Lower leg skin (tissue), 3 donors: ENCODE data around the gene FOS.

Experiments used
- CTCF ChIP-seq, 3 donors: fragments of 450-650 bp; IDR thresholded peaks; one replicate each; pipeline ENCODE4 v1.5.1; 2016; ENCODE audit warnings: antibody characterized with exemption in 3 of 3, mild to moderate bottlenecking in 3 of 3, moderate library complexity in 2 of 3
- POLR2A ChIP-seq, 2 donors: fragments of 450-650 bp; IDR thresholded peaks; one replicate each; pipeline ENCODE4 v1.6.1; 2016 to 2017; ENCODE audit warnings: antibody characterized with exemption in 2 of 2, mild to moderate bottlenecking in 1 of 2, moderate library complexity in 1 of 2

- TF ChIP-seq CTCF (IDR thresholded peaks at IDR 0.05) (no peak), POLR2A (IDR thresholded peaks at IDR 0.05) (no peak)
Observed at GRCh38 chr14:75294649-75295033, 16.0 kb downstream of the FOS start.
